ENCODE results near the gene GSK3B.

The GSK3B gene

GRCh38 chr3:119858957-119859356 is 235.3 kb downstream of the GSK3B start:
- no peak overlapping the region for H3K27ac ChIP-seq (ENCODE audit: low read depth, low read length)
- H3K4me3 ChIP-seq (ENCODE audit: low read depth in 1 of 5, low read length in 5 of 5), result no peak overlapping the region
- peaks cover 0 to 6% (median 0%) of the 10 kb centered on the region in 5 donors for H3K9me3 ChIP-seq (ENCODE audit: control insufficient read depth in 5 of 5, low read length in 5 of 5)
- no peak overlapping the region for H3K9ac ChIP-seq (ENCODE audit: low read length in 5 of 5)
- peaks cover 17 to 39% (median 21%) of the 10 kb centered on the region in 5 donors for H3K36me3 ChIP-seq (ENCODE audit: control insufficient read depth in 5 of 5, insufficient read depth in 5 of 5, low read length in 5 of 5)
- H3K27me3 ChIP-seq (ENCODE audit: control insufficient read depth in 5 of 5, insufficient read depth in 4 of 5, low read length in 5 of 5), result no peaks in the 10 kb centered on the region
- no peaks in the 10 kb centered on the region for H3K4me1 ChIP-seq (ENCODE audit: control insufficient read depth in 5 of 5, insufficient read depth in 5 of 5, low read length in 5 of 5)

DNA sequence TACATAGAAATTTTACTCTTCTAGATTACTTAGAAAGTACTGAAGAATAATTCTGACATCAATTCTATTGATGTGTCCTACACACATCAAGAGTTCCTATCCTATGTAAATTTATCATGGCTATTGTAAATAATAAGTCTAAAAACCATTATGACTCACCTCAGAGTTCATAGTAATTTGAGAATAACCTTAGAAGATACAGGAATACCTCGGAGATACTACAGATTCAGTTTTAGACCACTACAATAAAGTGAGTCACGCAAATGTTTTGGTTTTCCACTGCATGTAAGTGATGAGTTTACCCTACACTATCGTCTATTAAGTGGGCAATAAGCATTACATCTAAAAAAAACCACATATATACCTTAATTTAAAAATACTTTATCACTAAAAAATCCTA is 237.6 kb downstream of the GSK3B start:
- no peak overlapping the region for H3K9ac ChIP-seq (ENCODE audit: low read length in 5 of 5)
- no peaks in the 10 kb centered on the region for H3K27me3 ChIP-seq (ENCODE audit: control insufficient read depth in 5 of 5, insufficient read depth in 4 of 5, low read length in 5 of 5)
- no peaks in the 10 kb centered on the region for H3K4me1 ChIP-seq (ENCODE audit: control insufficient read depth in 5 of 5, insufficient read depth in 5 of 5, low read length in 5 of 5)

GRCh38 chr3:119849126-119849525 is 245.1 kb downstream of the GSK3B start:
- Histone ChIP-seq H3K4me1 (ENCODE audit: control insufficient read depth in 5 of 5, insufficient read depth in 5 of 5, low read length in 5 of 5) (no peaks in the 10 kb centered on the region), H3K27me3 (ENCODE audit: control insufficient read depth in 5 of 5, insufficient read depth in 4 of 5, low read length in 5 of 5) (no peaks in the 10 kb centered on the region), H3K4me3 (ENCODE audit: low read depth in 1 of 5, low read length in 5 of 5) (no peak overlapping the region), H3K9ac (ENCODE audit: low read length in 5 of 5) (no peak overlapping the region), H3K27ac (ENCODE audit: low read depth, low read length) (no peak overlapping the region), H3K36me3 (ENCODE audit: control insufficient read depth in 5 of 5, insufficient read depth in 5 of 5, low read length in 5 of 5) (peaks cover 0 to 13% (median 2%) of the 10 kb centered on the region in 5 donors), H3K9me3 (ENCODE audit: control insufficient read depth in 5 of 5, low read length in 5 of 5) (no peaks in the 10 kb centered on the region)

More for the DNA sequence above, 237.6 kb downstream of the GSK3B start:
- no peak overlapping the region for H3K27ac ChIP-seq (ENCODE audit: low read depth, low read length)
- H3K9me3 ChIP-seq (ENCODE audit: control insufficient read depth in 5 of 5, low read length in 5 of 5), result peaks cover 0 to 6% (median 0%) of the 10 kb centered on the region in 5 donors
- no peak overlapping the region for H3K4me3 ChIP-seq (ENCODE audit: low read depth in 1 of 5, low read length in 5 of 5)
- peaks cover 6 to 29% (median 9%) of the 10 kb centered on the region in 5 donors for H3K36me3 ChIP-seq (ENCODE audit: control insufficient read depth in 5 of 5, insufficient read depth in 5 of 5, low read length in 5 of 5)

DNA sequence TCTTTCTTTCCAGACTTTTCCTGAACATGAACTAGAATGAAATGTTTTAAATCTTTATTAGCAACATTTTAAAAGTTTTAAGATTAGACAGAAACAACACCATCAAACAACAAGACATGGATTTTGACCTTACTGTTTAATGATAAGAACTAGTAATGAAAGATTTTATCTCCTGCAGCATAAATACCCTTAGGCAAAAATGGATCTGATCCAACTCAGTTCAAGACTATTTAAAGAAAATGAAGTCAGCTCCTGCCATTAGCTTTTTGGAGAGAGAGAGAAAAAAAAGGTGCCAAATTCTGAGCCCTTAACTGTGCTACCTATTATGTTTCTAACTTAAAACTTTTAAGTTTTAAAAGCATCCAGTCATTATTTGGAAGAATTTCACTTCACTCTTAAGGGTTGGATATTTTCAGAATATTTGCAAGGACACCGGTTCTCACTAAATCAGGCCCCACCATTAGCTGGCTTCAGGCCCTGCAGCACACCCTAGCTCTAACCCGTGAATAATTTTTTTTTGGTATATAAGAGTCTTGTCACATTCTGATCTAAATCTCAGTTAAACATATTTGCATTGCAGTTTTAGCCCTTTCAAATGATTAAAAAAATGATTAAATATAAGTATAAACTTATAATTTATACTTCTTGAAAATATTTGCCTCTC is 252.3 kb downstream of the GSK3B start:
- Histone ChIP-seq H3K27ac (ENCODE audit: low read depth, low read length) (no peak overlapping the region), H3K36me3 (ENCODE audit: control insufficient read depth in 5 of 5, insufficient read depth in 5 of 5, low read length in 5 of 5) (peaks cover 0 to 11% (median 2%) of the 10 kb centered on the region in 5 donors), H3K4me3 (ENCODE audit: low read depth in 1 of 5, low read length in 5 of 5) (no peak overlapping the region), H3K27me3 (ENCODE audit: control insufficient read depth in 5 of 5, insufficient read depth in 4 of 5, low read length in 5 of 5) (no peaks in the 10 kb centered on the region), H3K4me1 (ENCODE audit: control insufficient read depth in 5 of 5, insufficient read depth in 5 of 5, low read length in 5 of 5) (peaks cover 0 to 3% (median 0%) of the 10 kb centered on the region in 5 donors), H3K9ac (ENCODE audit: low read length in 5 of 5) (no peak overlapping the region), H3K9me3 (ENCODE audit: control insufficient read depth in 5 of 5, low read length in 5 of 5) (no peaks in the 10 kb centered on the region)

DNA sequence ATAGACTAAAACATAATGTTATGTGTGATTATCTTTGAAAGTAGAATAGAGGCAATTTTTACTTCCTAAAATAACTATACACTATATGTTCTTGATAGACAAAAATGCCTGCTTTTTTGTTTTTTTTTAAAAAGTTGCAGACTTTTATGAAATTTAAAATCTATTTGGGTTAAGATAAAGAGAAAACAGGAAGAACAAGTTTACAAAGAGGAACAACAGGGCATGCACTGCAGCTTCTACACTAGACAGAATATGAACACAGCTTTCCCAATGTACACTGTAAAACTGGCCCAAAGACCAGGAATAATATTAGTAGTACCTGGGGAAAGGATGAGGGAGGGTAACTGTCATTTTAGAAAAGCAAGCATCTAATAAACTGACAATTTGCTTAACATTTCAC is 258.7 kb downstream of the GSK3B start:
- Histone ChIP-seq H3K4me3 (ENCODE audit: low read depth in 1 of 5, low read length in 5 of 5) (no peak overlapping the region), H3K9me3 (ENCODE audit: control insufficient read depth in 5 of 5, low read length in 5 of 5) (no peaks in the 10 kb centered on the region), H3K9ac (ENCODE audit: low read length in 5 of 5) (no peak overlapping the region), H3K27ac (ENCODE audit: low read depth, low read length) (no peak overlapping the region), H3K36me3 (ENCODE audit: control insufficient read depth in 5 of 5, insufficient read depth in 5 of 5, low read length in 5 of 5) (peaks cover 0 to 5% (median 2%) of the 10 kb centered on the region in 5 donors), H3K27me3 (ENCODE audit: control insufficient read depth in 5 of 5, insufficient read depth in 4 of 5, low read length in 5 of 5) (no peaks in the 10 kb centered on the region), H3K4me1 (ENCODE audit: control insufficient read depth in 5 of 5, insufficient read depth in 5 of 5, low read length in 5 of 5) (no peaks in the 10 kb centered on the region)

DNA sequence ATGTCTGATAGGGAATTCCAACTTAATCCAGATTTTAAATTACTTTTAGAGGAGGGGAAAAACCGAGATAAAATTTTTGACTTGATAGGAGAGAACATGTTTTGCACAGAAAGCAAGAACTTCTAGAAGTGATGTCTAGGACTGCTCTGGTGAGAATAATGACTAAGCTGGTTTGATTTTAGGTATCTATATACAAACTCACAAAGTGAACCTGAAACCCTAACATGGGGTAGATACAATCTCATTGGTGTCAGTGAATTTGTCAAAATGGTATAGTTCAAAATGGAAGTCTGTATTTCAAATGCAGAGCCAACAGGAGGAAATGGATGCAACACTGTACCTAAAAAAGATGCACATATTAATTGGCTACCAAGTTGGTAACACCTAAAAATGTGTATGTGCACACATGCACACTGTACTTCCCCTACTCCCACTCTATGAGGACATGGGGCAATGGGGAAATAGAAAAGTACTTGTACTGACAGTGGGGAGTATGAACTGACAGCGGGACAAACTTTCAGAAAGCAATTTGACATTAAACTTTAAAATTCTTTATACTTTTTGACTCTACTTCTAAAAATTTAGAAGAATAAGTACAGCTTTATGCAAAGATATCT is 259.4 kb downstream of the GSK3B start:
- Histone ChIP-seq H3K27ac (ENCODE audit: low read depth, low read length) (no peak overlapping the region), H3K4me1 (ENCODE audit: control insufficient read depth in 5 of 5, insufficient read depth in 5 of 5, low read length in 5 of 5) (no peaks in the 10 kb centered on the region), H3K9me3 (ENCODE audit: control insufficient read depth in 5 of 5, low read length in 5 of 5) (no peaks in the 10 kb centered on the region)

DNA sequence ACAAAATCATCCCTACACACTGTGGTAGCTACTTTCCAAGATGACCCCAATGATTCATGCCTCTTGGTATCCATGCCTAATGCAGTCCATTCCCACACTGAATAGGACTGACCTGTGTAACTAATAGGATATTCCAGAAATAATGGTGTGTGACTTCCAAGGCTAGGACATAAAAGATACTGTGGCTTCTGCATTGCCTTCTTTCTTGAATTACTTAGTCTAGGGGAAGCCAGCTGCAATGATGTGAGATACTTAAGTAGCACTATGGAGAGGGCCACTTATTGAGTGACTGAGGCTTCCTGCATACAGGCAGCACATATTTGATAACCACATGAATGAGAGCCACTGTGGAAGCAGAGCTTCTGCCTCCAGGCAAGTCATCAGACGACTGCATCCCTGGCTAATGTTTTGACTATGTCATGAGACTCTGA is 262.3 kb downstream of the GSK3B start:
- Histone ChIP-seq H3K27me3 (ENCODE audit: control insufficient read depth in 5 of 5, insufficient read depth in 4 of 5, low read length in 5 of 5) (no peaks in the 10 kb centered on the region), H3K27ac (ENCODE audit: low read depth, low read length) (no peak overlapping the region), H3K9me3 (ENCODE audit: control insufficient read depth in 5 of 5, low read length in 5 of 5) (no peaks in the 10 kb centered on the region), H3K4me1 (ENCODE audit: control insufficient read depth in 5 of 5, insufficient read depth in 5 of 5, low read length in 5 of 5) (no peaks in the 10 kb centered on the region), H3K4me3 (ENCODE audit: low read depth in 1 of 5, low read length in 5 of 5) (no peak overlapping the region), H3K9ac (ENCODE audit: low read length in 5 of 5) (no peak overlapping the region), H3K36me3 (ENCODE audit: control insufficient read depth in 5 of 5, insufficient read depth in 5 of 5, low read length in 5 of 5) (peaks cover 0 to 5% (median 0%) of the 10 kb centered on the region in 5 donors)

More for the DNA sequence above, 259.4 kb downstream of the GSK3B start:
- Histone ChIP-seq H3K4me3 (ENCODE audit: low read depth in 1 of 5, low read length in 5 of 5) (no peak overlapping the region), H3K27me3 (ENCODE audit: control insufficient read depth in 5 of 5, insufficient read depth in 4 of 5, low read length in 5 of 5) (no peaks in the 10 kb centered on the region), H3K36me3 (ENCODE audit: control insufficient read depth in 5 of 5, insufficient read depth in 5 of 5, low read length in 5 of 5) (peaks cover 0 to 5% (median 2%) of the 10 kb centered on the region in 5 donors), H3K9ac (ENCODE audit: low read length in 5 of 5) (no peak overlapping the region)

- no peak overlapping the region for H3K4me3 ChIP-seq (ENCODE audit: low read depth in 1 of 5, low read length in 5 of 5)
- H3K4me1 ChIP-seq (ENCODE audit: control insufficient read depth in 5 of 5, insufficient read depth in 5 of 5, low read length in 5 of 5), result no peaks in the 10 kb centered on the region
- no peak overlapping the region for H3K27ac ChIP-seq (ENCODE audit: low read depth, low read length)
- no peaks in the 10 kb centered on the region for H3K9me3 ChIP-seq (ENCODE audit: control insufficient read depth in 5 of 5, low read length in 5 of 5)
- H3K9ac ChIP-seq (ENCODE audit: low read length in 5 of 5), result no peak overlapping the region
- H3K27me3 ChIP-seq (ENCODE audit: control insufficient read depth in 5 of 5, insufficient read depth in 4 of 5, low read length in 5 of 5), result no peaks in the 10 kb centered on the region
- H3K36me3 ChIP-seq (ENCODE audit: control insufficient read depth in 5 of 5, insufficient read depth in 5 of 5, low read length in 5 of 5), result peaks cover 0 to 5% (median 4%) of the 10 kb centered on the region in 5 donors
These were observed 263.2 kb downstream of the GSK3B start for GRCh38 chr3:119831022-119831421.

GRCh38 chr3:119829420-119829819 is 264.8 kb downstream of the GSK3B start:
- Histone ChIP-seq H3K4me1 (ENCODE audit: control insufficient read depth in 5 of 5, insufficient read depth in 5 of 5, low read length in 5 of 5) (no peaks in the 10 kb centered on the region), H3K9me3 (ENCODE audit: control insufficient read depth in 5 of 5, low read length in 5 of 5) (no peaks in the 10 kb centered on the region)

More at GRCh38 chr3:119829420-119829819, 264.8 kb downstream of the GSK3B start:
- Histone ChIP-seq H3K27ac (ENCODE audit: low read depth, low read length) (no peak overlapping the region), H3K9ac (ENCODE audit: low read length in 5 of 5) (no peak overlapping the region), H3K4me3 (ENCODE audit: low read depth in 1 of 5, low read length in 5 of 5) (no peak overlapping the region), H3K27me3 (ENCODE audit: control insufficient read depth in 5 of 5, insufficient read depth in 4 of 5, low read length in 5 of 5) (no peaks in the 10 kb centered on the region), H3K36me3 (ENCODE audit: control insufficient read depth in 5 of 5, insufficient read depth in 5 of 5, low read length in 5 of 5) (peaks cover 5 to 18% (median 12%) of the 10 kb centered on the region in 5 donors)

Measured in subcutaneous abdominal adipose tissue (tissue), 5 donors.